ENCODE results near the gene AJUBA. TPM values are rescaled to one million over a fixed set of nuclear protein-coding genes. Genes with fewer than 3 reads are reported as not detected.
A peak's percentile ranks its signal among the peaks of the same experiment; 100 is the strongest.

AJUBA gene
- total RNA-seq, 2 experiments from 2014 or later, result 0.74 to 1.4 TPM

DNA sequence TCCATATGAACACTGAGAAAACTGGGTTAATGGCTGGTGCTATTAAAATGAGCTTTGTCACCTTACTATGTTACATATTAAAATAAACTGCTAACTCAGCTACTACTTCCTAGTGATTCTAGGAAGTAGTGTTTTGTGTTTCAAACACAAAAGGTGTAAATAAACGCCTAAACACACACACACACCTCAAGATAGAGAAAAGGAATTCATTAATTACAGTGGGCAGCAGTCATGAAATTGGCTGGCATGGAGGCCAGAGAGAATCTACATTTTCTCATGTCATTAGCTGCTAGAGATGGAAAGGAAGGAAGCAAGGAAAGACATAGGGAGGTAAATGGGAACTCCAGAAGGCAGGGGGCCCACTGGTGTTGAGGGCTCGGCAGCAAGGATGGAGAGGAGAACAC lies 52.4 kb downstream of the AJUBA start:
- Mint-ChIP-seq H3K36me3 (ENCODE audit: low read depth) (peaks cover 27% of the 10 kb centered on the region), H3K27ac (no peak overlapping the region), H3K27me3 (ENCODE audit: low read depth) (no peaks in the 10 kb centered on the region), H3K4me3 (no peak overlapping the region), H3K4me1 (ENCODE audit: low read depth) (peaks cover 27% of the 10 kb centered on the region), H3K9me3 (ENCODE audit: insufficient read depth) (no peaks in the 10 kb centered on the region)
- ATAC-seq, result no peak
- ChIA-PET POLR2A (interaction anchor here (0.8 to 3.9 kb wide), 6 partner anchors 11 to 373 kb away, joined by 3 to 30 read pairs (median 8); partner anchors contain the start of genes HAUS4, LRP10, OXA1L and RBM23), CTCF (interaction anchor here (0.7 to 3.9 kb wide), 51 partner anchors 9 to 1493 kb away, joined by 3 to 84 read pairs (median 5); partner anchors contain the start of genes ACIN1, AJUBA, C14orf119 and CDH24)
- DNase-seq, result no peak

DNA sequence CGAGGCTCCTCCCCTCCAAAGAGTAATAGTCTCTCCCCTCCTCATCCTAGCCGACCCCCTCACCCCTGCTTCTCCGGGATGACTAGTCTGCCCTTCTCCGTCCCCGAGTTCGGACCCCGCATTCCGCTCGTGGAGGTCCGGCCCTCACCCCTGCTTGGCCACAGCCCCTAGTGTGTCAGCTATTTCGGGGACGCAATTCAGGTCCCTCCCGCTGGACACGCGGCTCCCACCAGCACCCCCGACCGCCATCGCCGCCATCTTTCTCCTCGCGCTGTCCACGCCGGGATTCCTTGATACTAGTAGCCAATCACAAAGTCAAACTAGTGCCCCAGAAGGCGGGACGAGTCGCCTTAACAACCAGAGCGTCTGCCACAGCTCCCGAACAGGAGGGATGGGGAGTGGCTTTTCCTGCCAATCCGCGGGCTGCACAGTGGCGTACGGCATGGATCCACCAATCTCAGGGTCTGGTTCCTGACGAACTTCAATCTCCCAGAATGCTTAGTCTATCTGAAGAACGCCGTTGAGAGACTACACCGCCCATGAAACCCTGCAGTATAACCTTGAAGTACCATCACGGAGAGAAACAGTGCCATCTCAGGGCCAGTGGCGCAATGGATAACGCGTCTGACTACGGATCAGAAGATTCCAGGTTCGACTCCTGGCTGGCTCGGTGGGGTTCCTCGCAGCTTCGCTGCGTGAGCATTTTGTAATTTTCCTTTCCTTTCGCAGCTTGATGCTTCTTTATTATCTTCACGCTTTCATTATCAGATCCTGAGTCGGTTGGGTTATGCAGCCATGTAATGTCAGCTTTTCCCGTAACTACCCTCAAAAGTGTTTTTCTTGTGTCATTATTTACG lies 53.0 kb downstream of the AJUBA start, which contains the start of gene PRMT5:
TSS of gene PRMT5 (minus strand) at position 273 of the 857 bp plus-strand sequence. CDS start at position 258, 15 bp downstream.
- ChIA-PET CTCF (interaction anchor here (0.6 to 3.9 kb wide), 52 partner anchors 9 to 1492 kb away, joined by 3 to 84 read pairs (median 5); partner anchors contain the start of genes ACIN1, AJUBA, C14orf119 and CDH24), POLR2A (interaction anchor here (0.6 to 3.9 kb wide), 11 partner anchors 10 to 1562 kb away, joined by 3 to 30 read pairs (median 3); partner anchors contain the start of genes HAUS4, LRP10, OXA1L and RBM23)
- H3K4me1 Mint-ChIP-seq (ENCODE audit: low read depth), result peaks cover 27% of the 10 kb centered on the region
- no peak within 1 kb of the TSS for H3K4me3 Mint-ChIP-seq
- peak; percentile 98 for ATAC-seq
- peaks cover 33% of the 10 kb centered on the region for H3K36me3 Mint-ChIP-seq (ENCODE audit: low read depth)
- H3K9me3 Mint-ChIP-seq (ENCODE audit: insufficient read depth), result no peaks in the 10 kb centered on the region
- DNase-seq, result peak; percentile 98
- no peaks in the 10 kb centered on the region for H3K27me3 Mint-ChIP-seq (ENCODE audit: low read depth)
- H3K27ac Mint-ChIP-seq, result no peak within 1 kb of the TSS

DNA sequence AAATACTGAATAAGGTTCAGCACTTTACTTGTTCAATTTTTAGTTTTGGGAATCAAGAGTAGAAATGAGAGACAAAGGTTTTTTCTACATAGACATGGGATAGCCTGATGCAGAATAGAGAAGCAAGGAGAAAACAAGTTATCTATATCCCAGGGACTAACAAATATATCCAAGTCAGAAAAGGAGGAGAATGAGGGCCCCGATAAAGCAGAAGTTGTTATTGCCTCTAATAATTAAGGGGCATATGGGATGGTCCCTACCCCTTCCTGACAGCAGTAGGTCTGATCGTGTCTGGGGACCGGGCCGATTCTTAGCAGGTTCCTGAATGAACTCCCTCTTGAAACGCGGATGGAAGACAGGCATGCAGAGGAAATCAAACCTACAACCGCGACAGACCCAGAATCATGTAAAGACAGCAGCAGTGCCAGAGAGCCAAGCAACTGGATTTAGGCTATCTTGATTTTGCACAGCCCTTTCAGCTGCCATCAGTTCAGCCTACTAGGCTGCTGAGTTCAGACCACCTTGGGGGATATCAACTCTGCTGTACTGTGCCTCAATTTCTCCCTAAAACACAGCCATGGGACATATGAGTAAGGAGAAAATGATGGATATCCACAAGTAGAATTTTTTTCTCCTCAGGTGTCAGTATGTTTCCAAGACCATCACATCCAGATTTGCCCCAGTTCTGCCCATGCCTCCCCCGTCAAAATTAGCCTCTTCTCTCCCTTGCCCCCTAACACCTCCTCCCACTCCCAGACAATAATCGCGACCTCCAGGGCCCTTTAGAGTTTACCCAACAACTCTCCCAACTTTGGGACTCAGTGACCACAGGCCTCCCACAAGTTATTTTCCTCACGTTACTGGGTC lies 53.9 kb downstream of the AJUBA start:
- DNase-seq, result peak; percentile 37
- ChIA-PET POLR2A (interaction anchor here (0.6 to 3.9 kb wide), 12 partner anchors 10 to 1562 kb away, joined by 3 to 30 read pairs (median 3); partner anchors contain the start of genes HAUS4, LRP10 and RBM23), CTCF (interaction anchor here (0.6 to 3.9 kb wide), 35 partner anchors 10 to 1017 kb away, joined by 3 to 84 read pairs (median 9); partner anchors contain the start of genes ACIN1, AJUBA, C14orf119 and CDH24)
- Mint-ChIP-seq H3K27ac (no peak overlapping the region), H3K4me3 (no peak overlapping the region), H3K36me3 (ENCODE audit: low read depth) (peaks cover 42% of the 10 kb centered on the region), H3K4me1 (ENCODE audit: low read depth) (peaks cover 27% of the 10 kb centered on the region), H3K9me3 (ENCODE audit: insufficient read depth) (no peaks in the 10 kb centered on the region), H3K27me3 (ENCODE audit: low read depth) (no peaks in the 10 kb centered on the region)
- ATAC-seq, result no peak

DNA sequence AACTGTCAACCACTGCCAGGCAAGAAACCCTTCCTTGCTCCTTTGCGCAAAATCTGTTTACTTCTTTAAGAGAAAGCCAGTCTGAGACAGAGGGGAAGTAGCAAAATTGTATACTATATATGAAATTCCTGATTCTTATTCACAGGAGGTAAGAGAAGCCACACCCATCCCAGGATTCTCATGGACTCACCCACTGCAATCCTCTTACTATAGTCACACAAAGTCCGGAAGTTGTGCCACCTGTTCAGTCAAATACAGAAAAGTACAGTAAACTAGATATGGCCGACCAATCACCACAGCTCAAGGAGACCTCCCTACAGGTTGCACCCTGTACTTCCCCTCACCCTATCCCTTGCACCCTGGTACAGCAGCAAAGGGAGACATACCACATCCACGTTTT lies 56.0 kb downstream of the AJUBA start:
- H3K27me3 Mint-ChIP-seq (ENCODE audit: low read depth), result no peaks in the 10 kb centered on the region
- H3K4me1 Mint-ChIP-seq (ENCODE audit: low read depth), result peaks cover 25% of the 10 kb centered on the region
- DNase-seq, result no peak
- no peak overlapping the region for H3K4me3 Mint-ChIP-seq
- H3K27ac Mint-ChIP-seq, result no peak overlapping the region
- H3K36me3 Mint-ChIP-seq (ENCODE audit: low read depth), result peaks cover 47% of the 10 kb centered on the region
- no peak for ATAC-seq
- POLR2A ChIA-PET, result no interaction called here
- CTCF ChIA-PET, result no interaction called here
- no peaks in the 10 kb centered on the region for H3K9me3 Mint-ChIP-seq (ENCODE audit: insufficient read depth)

DNA sequence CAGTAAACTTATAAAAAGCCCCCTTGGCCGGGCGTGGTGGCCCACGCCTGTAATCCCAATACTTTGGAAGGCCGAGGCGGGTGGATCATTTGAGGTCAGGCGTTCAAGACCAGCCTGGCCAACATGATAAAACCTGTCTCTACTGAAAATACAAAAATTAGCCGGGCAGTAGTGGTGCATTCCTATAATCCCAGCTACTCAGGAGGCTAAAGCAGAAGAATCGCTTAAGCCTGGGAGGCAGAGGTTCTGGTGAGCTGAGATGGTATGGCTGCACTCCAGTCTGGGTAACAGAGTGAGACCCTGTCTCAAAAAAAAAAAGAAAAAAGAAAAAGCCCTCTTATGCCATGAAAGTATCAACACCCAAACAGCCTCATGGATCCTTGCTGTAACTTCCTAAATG lies 56.8 kb downstream of the AJUBA start:
- DNase-seq, result no peak
- Mint-ChIP-seq H3K4me1 (ENCODE audit: low read depth) (peaks cover 25% of the 10 kb centered on the region), H3K9me3 (ENCODE audit: insufficient read depth) (no peaks in the 10 kb centered on the region), H3K36me3 (ENCODE audit: low read depth) (peaks cover 53% of the 10 kb centered on the region), H3K27ac (no peak overlapping the region), H3K27me3 (ENCODE audit: low read depth) (no peaks in the 10 kb centered on the region), H3K4me3 (no peak overlapping the region)
- CTCF ChIA-PET, result no interaction called here
- ATAC-seq, result no peak
- POLR2A ChIA-PET, result no interaction called here

DNA sequence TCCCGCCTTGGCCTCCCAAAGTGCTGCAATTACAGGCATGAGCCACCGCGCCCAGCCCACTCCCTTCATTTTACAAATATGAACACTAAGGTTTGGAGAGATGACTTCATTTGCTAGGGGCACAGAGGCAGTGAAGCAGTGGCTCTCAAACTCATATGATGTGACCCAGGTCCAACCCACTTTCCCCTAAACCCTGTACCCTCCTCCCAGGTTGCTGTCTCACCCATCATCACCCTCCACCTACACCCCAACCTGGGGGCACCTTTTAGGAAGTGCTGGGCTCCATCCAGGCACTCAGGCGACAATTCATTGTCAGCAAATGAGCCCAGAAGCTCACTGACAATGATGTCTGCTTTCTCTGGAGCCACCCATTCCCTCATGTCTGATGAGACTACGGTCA lies 58.6 kb downstream of the AJUBA start:
- ChIA-PET CTCF (no interaction called here), POLR2A (no interaction called here)
- Mint-ChIP-seq H3K27ac (no peak overlapping the region), H3K36me3 (ENCODE audit: low read depth) (peaks cover 62% of the 10 kb centered on the region), H3K4me1 (ENCODE audit: low read depth) (peaks cover 37% of the 10 kb centered on the region), H3K27me3 (ENCODE audit: low read depth) (no peaks in the 10 kb centered on the region), H3K4me3 (no peak overlapping the region), H3K9me3 (ENCODE audit: insufficient read depth) (no peaks in the 10 kb centered on the region)
- no peak for DNase-seq
- ATAC-seq, result no peak

DNA sequence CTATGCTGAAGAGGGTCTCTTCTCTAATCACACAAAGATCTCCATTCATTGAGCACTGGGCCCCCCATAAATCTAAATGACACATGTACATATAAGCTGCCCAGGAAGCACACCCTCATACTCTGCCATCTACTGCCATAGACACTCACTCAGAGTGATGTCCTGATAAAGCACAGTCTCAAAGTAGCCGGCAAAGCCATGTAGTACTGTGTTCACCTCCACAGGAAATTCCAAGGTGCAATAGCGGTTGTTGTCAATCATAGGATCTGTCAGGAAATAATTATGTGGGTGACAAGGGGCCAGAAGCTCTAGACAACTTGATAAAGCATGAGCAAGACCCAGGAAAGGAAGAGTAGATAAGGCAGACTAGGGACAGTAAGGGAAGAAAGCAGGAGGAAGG lies 60.1 kb downstream of the AJUBA start:
- Mint-ChIP-seq H3K27ac (no peak overlapping the region), H3K4me1 (ENCODE audit: low read depth) (peaks cover 32% of the 10 kb centered on the region), H3K4me3 (no peak overlapping the region), H3K36me3 (ENCODE audit: low read depth) (peaks cover 69% of the 10 kb centered on the region), H3K27me3 (ENCODE audit: low read depth) (no peaks in the 10 kb centered on the region), H3K9me3 (ENCODE audit: insufficient read depth) (no peaks in the 10 kb centered on the region)
- no peak for ATAC-seq
- ChIA-PET POLR2A (interaction anchor here (0.6 kb wide), 1 partner anchor 504 kb away, joined by 3 read pairs; no protein-coding TSS in a partner anchor), CTCF (no interaction called here)
- no peak for DNase-seq

Other genes starting within 250 kb of the AJUBA start
- 100 to 1,000 TPM; 104 to 107 TPM for gene OXA1L, start 215.9 kb downstream of the AJUBA start, total RNA-seq
- under 1 TPM in 1 of 2 experiments, not detected in 1; 0.23 TPM for gene SLC7A7, start 167.1 kb downstream of the AJUBA start, total RNA-seq
- gene MRPL52, start 152.7 kb downstream of the AJUBA start, total RNA-seq, result 10 to 100 TPM; 93.9 to 97.3 TPM
- 1 to 10 TPM; 1.8 to 2.4 TPM for gene MMP14, start 146.0 kb downstream of the AJUBA start, total RNA-seq
- 10 to 100 TPM; 37.1 to 40.7 TPM for gene LRP10, start 110.8 kb downstream of the AJUBA start, total RNA-seq
- under 1 TPM; 0.21 to 0.61 TPM for gene REM2, start 99.3 kb downstream of the AJUBA start, total RNA-seq
- gene RBM23, start 63.4 kb downstream of the AJUBA start, total RNA-seq, result 10 to 100 TPM; 77.1 to 81.2 TPM
- 10 to 100 TPM; 55.5 to 64.9 TPM for gene PRMT5, start 53.2 kb downstream of the AJUBA start, total RNA-seq
- 10 to 100 TPM; 74.7 to 79.1 TPM for gene HAUS4, start 25.5 kb downstream of the AJUBA start, total RNA-seq
- gene C14orf93, start 27.6 kb upstream of the AJUBA start, total RNA-seq, result 1 to 10 TPM; 7.8 to 9.0 TPM
- gene PSMB5, start 52.3 kb upstream of the AJUBA start, total RNA-seq, result 10 to 100 TPM; 64.5 to 74.5 TPM
- not detected for gene PSMB11, start 59.7 kb upstream of the AJUBA start, total RNA-seq
- 1 to 10 TPM; 1.6 to 1.8 TPM for gene CDH24, start 75.0 kb upstream of the AJUBA start, total RNA-seq
- gene ACIN1, start 112.6 kb upstream of the AJUBA start, total RNA-seq, result 100 to 1,000 TPM; 161 to 177 TPM
- 10 to 100 TPM; 46.0 to 47.0 TPM for gene C14orf119, start 113.0 kb upstream of the AJUBA start, total RNA-seq
- gene CIROP, start 122.4 kb upstream of the AJUBA start, total RNA-seq, result not detected
- under 1 TPM; 0.50 to 0.92 TPM for gene CEBPE, start 136.7 kb upstream of the AJUBA start, total RNA-seq
- gene SLC7A8, start 201.1 kb upstream of the AJUBA start, total RNA-seq, result under 1 TPM; 0.24 to 0.57 TPM

Measured in activated CD8-positive, alpha-beta T cell treated with anti-CD3 and anti-CD28 coated beads, Interleukin-2, amount 10 ng/mL, durations not matched to agents 7 days and 5 days (primary cell).